GM12878 (cell line): ENCODE measurements around the gene ATP8A1. TPM values are rescaled to one million over a fixed set of nuclear protein-coding genes. Genes with fewer than 3 reads are reported as not detected.

Source experiments
- ATAC-seq: fragments of 200-7000 bp; cut with Tn5 transposase; 3 replicates; pipeline ENCODE4 v1.9.1; 2020; ENCODE audit warnings: mild to moderate bottlenecking, moderate library complexity
- BruUV-seq: library from RNA; stranded (reverse); fragments of 400-500 nt; replicated peaks from 2 replicates; lab custom pipeline; 2021; lab: Mats Ljungman, UMichigan
- CTCF ChIA-PET: fragments of 300-600 bp; sonication (Branson Sonifier 250); formaldehyde crosslinking; extraction: SDS; loops from one replicate; lab custom pipeline; 2021; ENCODE audit warnings: inconsistent platforms; lab: Yijun Ruan, JAX
- POLR2A ChIA-PET: fragments of 350-600 bp; formaldehyde crosslinking; extraction: SDS; loops from one replicate; lab custom pipeline; 2021; ENCODE audit warnings: inconsistent platforms; lab: Charles Lee
- RAD21 ChIA-PET: fragments of 300-600 bp; sonication (Branson Sonifier 250); formaldehyde crosslinking; loops from one replicate; lab custom pipeline; 2023; ENCODE audit warnings: antibody characterized with exemption; ENCODE audit not compliant: unreplicated experiment; lab: Charles Lee
- SMC1A ChIA-PET: fragments of 300-600 bp; sonication (Branson Sonifier 250); formaldehyde crosslinking; loops from one replicate; lab custom pipeline; 2023; ENCODE audit not compliant: unreplicated experiment, uncharacterized antibody; lab: Charles Lee
- DNase-seq: peaks from one replicate; pipeline ENCODE4 v3.0.0-alpha.2; 2011; ENCODE audit warnings: low read depth, low spot score
- FAIRE-seq: peaks from 3 replicates; lab custom pipeline; 2011; peaks lifted over from hg19 to GRCh38; lab: Jason Lieb, UNC
- H2AFZ ChIP-seq: 2 replicates; pipeline ENCODE4 v1.6.0; 2011; ENCODE audit warnings: low read depth, low read length, control low read depth; ENCODE audit not compliant: control insufficient read depth
- H3K27ac ChIP-seq: 2 replicates; pipeline ENCODE4 v1.5.1; 2011; ENCODE audit warnings: control low read depth; ENCODE audit not compliant: control insufficient read depth, insufficient read depth
- H3K27me3 ChIP-seq, 2 experiments: replicated peaks in 1 of 2; 2 replicates each; pipeline versions ENCODE4 v1.6.0 to v1.6.1; 2011; ENCODE audit warnings: low read length in 1 of 2; ENCODE audit not compliant: control insufficient read depth in 2 of 2, insufficient read depth in 2 of 2
- H3K36me3 ChIP-seq, 2 experiments: 2 replicates each; pipeline ENCODE4 v1.5.1; 2011; ENCODE audit warnings: low read length in 1 of 2; ENCODE audit not compliant: control insufficient read depth in 2 of 2, insufficient read depth in 2 of 2
- H3K4me1 ChIP-seq: 2 replicates; pipeline ENCODE4 v1.6.1; 2011; ENCODE audit warnings: mild to moderate bottlenecking, low read length, moderate library complexity, mixed read lengths; ENCODE audit not compliant: control insufficient read depth, insufficient read depth
- H3K4me2 ChIP-seq: 2 replicates; pipeline ENCODE4 v1.6.0; 2011; ENCODE audit warnings: control low read depth; ENCODE audit not compliant: control insufficient read depth, insufficient read depth
- H3K4me3 ChIP-seq: fragments of 200-600 bp; sonication (generic); 2 replicates; pipeline ENCODE4 v1.5.1; 2016
- H3K79me2 ChIP-seq: 2 replicates; pipeline ENCODE4 v1.6.0; 2011; ENCODE audit warnings: low read length; ENCODE audit not compliant: control insufficient read depth, insufficient read depth
- H3K9ac ChIP-seq: 2 replicates; pipeline ENCODE4 v1.8.0; 2011; ENCODE audit warnings: low read length, control low read depth, mixed read lengths; ENCODE audit not compliant: control insufficient read depth, insufficient read depth
- H3K9me3 ChIP-seq: replicated peaks from 3 replicates; pipeline ENCODE4 v1.5.1; 2011; ENCODE audit warnings: mild to moderate bottlenecking, low read length; ENCODE audit not compliant: control insufficient read depth, insufficient read depth
- H4K20me1 ChIP-seq: 2 replicates; pipeline ENCODE4 v1.6.0; 2011; ENCODE audit not compliant: control insufficient read depth, insufficient read depth
- CHD1 ChIP-seq: IDR thresholded peaks from 2 replicates; pipeline ENCODE4 v1.6.1; 2012; ENCODE audit warnings: low read depth, low read length, improper control_type of control experiment
- DPF2 ChIP-seq: fragments of 450-650 bp; IDR thresholded peaks from 2 replicates; pipeline ENCODE4 v1.6.1; 2017; ENCODE audit warnings: mild to moderate bottlenecking
- HDAC6 ChIP-seq: fragments of 200-600 bp; sonication (generic); IDR thresholded peaks from one replicate; pipeline ENCODE4 v1.8.0; 2017; ENCODE audit warnings: antibody characterized with exemption; ENCODE audit not compliant: unreplicated experiment
- MEF2A ChIP-seq: IDR thresholded peaks from 2 replicates; pipeline ENCODE4 v1.6.1; 2011; ENCODE audit warnings: low read depth, mild to moderate bottlenecking, low read length, moderate library complexity; ENCODE audit not compliant: insufficient read depth
- NR2C2 ChIP-seq: IDR thresholded peaks from 2 replicates; pipeline ENCODE4 v1.6.1; 2011; ENCODE audit warnings: borderline replicate concordance, low read depth; ENCODE audit not compliant: control insufficient read depth, insufficient read length
- RAD51 ChIP-seq: fragments of 450-650 bp; IDR thresholded peaks from 2 replicates; pipeline ENCODE4 v1.6.1; 2016; ENCODE audit warnings: moderate library complexity, mild to moderate bottlenecking, inconsistent platforms
- TCF12 ChIP-seq: IDR thresholded peaks from 2 replicates; pipeline ENCODE4 v1.6.1; 2011; ENCODE audit warnings: low read depth, mild to moderate bottlenecking, low read length
- YBX1 ChIP-seq: fragments of 450-650 bp; IDR thresholded peaks from 2 replicates; pipeline ENCODE4 v1.6.1; 2016; ENCODE audit warnings: antibody characterized with exemption
- ZBED1 ChIP-seq: IDR thresholded peaks from 2 replicates; pipeline ENCODE4 v1.6.1; 2016; ENCODE audit warnings: borderline replicate concordance
- ZZZ3 ChIP-seq: IDR thresholded peaks from 2 replicates; pipeline ENCODE4 v1.6.1; 2011; ENCODE audit warnings: low read depth; ENCODE audit not compliant: control insufficient read depth, insufficient read length
- WGBS: methylation state at CpG from one replicate; pipeline ENCODE4 v1.1.6; 2016; ENCODE audit warnings: low lambda C conversion rate; ENCODE audit not compliant: insufficient replicate concordance, insufficient coverage; ENCODE audit errors: missing lambda C conversion rate; 5-methylcytosine and 5-hydroxymethylcytosine counted together
- in situ Hi-C: fragments of 300-500 bp; cut with MboI; formaldehyde crosslinking; loops from 9 replicates; pipeline ENCODE4 v1.14.3; 2018; ENCODE audit warnings: mixed read lengths
- intact Hi-C: fragments of 100-400 bp; cut with micrococcal nuclease; formaldehyde crosslinking; loops from one replicate; pipeline ENCODE4 v1.14.2; 2022; ENCODE audit not compliant: unreplicated experiment
- polyA plus RNA-seq, 11 experiments: library from polyadenylated mRNA; depleted of rRNA in 4 of 11; unstranded in 6 of 11; stranded (reverse) in 5 of 11; fragments of >200 nt; fragmentation: Nextera tagmentation in 4 of 11; fragmentation: Illumina TruSeq in 1 of 11; extraction: Ambion mirVana in 4 of 11; extraction: Trizol in 1 of 11; gene quantifications; 1 replicate in 1 of 11; 2 replicates in 10 of 11; pipeline versions ENCODE4 v1.2.1 to v1.2.3, GENCODE V29; 2011 to 2016; ENCODE audit warnings: inconsistent platforms in 2 of 11, missing spikeins in 2 of 11, low read depth in 1 of 11
- total RNA-seq, 4 experiments: library from RNA; depleted of rRNA in 3 of 4; stranded (reverse); fragments of >200 nt in 3 of 4; fragmentation: Illumina TruSeq in 1 of 4; extraction: Trizol in 1 of 4; gene quantifications; 2 replicates each; pipeline versions ENCODE4 v1.2.1 to v1.2.3, GENCODE V29; 2013 to 2021
- TF ChIP-seq, protein P1 (sequence below): IDR thresholded peaks from 2 replicates; pipeline ENCODE4 v1.6.1; 2012; ENCODE audit warnings: low read length, inconsistent platforms
- TF ChIP-seq, protein P2 (sequence below): IDR thresholded peaks from 2 replicates; pipeline ENCODE4 v1.6.1; 2011; ENCODE audit warnings: borderline replicate concordance, low read depth, mild to moderate bottlenecking, moderate library complexity, mixed read lengths, low read length; ENCODE audit not compliant: insufficient read depth; ENCODE audit errors: extremely low read length

The ATP8A1 gene
- total and polyA plus RNA-seq, 10 of the 15 experiments (the other 5 are each of a cell fraction or from before 2014, with no cell fraction given): 9.0 to 116 (median 37.3) TPM

GRCh38 chr4:42630908-42631307 is 26.0 kb downstream of the ATP8A1 start:
- no peak for FAIRE-seq
- DNase-seq: no peak
- ChIA-PET POLR2A (interaction anchor here (15.0 kb wide), 1 partner anchor 11 kb away, joined by 254 read pairs; no protein-coding TSS in a partner anchor), SMC1A (interaction anchor here (5.4 to 20.0 kb wide), 2 partner anchors 12 to 25 kb away, joined by 76 to 478 read pairs; partner anchors contain the start of gene ATP8A1), CTCF (interaction anchor here (14.7 kb wide), 1 partner anchor 12 kb away, joined by 113 read pairs; no protein-coding TSS in a partner anchor)
- no peaks in the 10 kb centered on the region for H4K20me1 ChIP-seq
- H3K79me2 ChIP-seq: peaks cover 73% of the 10 kb centered on the region
- BruUV-seq: no TSS peak
- ATAC-seq: no peak
- no peak overlapping the region for H3K4me2 ChIP-seq
- TF ChIP-seq RAD51 (no peak), DPF2 (no peak), NR2C2 (no peak), ZBED1 (no peak), MEF2A (no peak), ZZZ3 (no peak), CHD1 (no peak), HDAC6 (no peak), YBX1 (no peak), TCF12 (no peak)
- TF ChIP-seq, protein P1, sequence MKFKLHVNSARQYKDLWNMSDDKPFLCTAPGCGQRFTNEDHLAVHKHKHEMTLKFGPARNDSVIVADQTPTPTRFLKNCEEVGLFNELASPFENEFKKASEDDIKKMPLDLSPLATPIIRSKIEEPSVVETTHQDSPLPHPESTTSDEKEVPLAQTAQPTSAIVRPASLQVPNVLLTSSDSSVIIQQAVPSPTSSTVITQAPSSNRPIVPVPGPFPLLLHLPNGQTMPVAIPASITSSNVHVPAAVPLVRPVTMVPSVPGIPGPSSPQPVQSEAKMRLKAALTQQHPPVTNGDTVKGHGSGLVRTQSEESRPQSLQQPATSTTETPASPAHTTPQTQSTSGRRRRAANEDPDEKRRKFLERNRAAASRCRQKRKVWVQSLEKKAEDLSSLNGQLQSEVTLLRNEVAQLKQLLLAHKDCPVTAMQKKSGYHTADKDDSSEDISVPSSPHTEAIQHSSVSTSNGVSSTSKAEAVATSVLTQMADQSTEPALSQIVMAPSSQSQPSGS: no peak
- TF ChIP-seq, protein P2, sequence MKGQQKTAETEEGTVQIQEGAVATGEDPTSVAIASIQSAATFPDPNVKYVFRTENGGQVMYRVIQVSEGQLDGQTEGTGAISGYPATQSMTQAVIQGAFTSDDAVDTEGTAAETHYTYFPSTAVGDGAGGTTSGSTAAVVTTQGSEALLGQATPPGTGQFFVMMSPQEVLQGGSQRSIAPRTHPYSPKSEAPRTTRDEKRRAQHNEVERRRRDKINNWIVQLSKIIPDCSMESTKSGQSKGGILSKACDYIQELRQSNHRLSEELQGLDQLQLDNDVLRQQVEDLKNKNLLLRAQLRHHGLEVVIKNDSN: no peak
- TF ChIP-seq, all 136 proteins: peak for 0
- in situ Hi-C loops: loop anchor here (25.0 kb wide), 1 partner anchor 1969 kb away; no protein-coding TSS in a partner anchor
- no peaks in the 10 kb centered on the region for H3K27me3 ChIP-seq
- no peaks in the 10 kb centered on the region for H3K9me3 ChIP-seq
- H3K4me3 ChIP-seq: no peak overlapping the region
- peaks cover 0 to 3% of the 10 kb centered on the region in 2 experiments; a peak in 2 of 4 replicates for H3K36me3 ChIP-seq
- H3K4me1 ChIP-seq: peaks cover 47% of the 10 kb centered on the region
- no peak overlapping the region for H2AFZ ChIP-seq
- no peak overlapping the region for H3K27ac ChIP-seq
- intact Hi-C loops: no loop called here
- RAD21 ChIA-PET: interaction anchor here (1.6 to 2.4 kb wide), 2 partner anchors 13 to 26 kb away, joined by 8 to 10 read pairs; partner anchors contain the start of gene ATP8A1
- WGBS: 96% methylated on average over 1 of the region's 1 CpG
- H3K9ac ChIP-seq: no peak overlapping the region
